ENCODE results near the gene ADM2. TPM values are rescaled to one million over a fixed set of nuclear protein-coding genes. Genes with fewer than 3 reads are reported as not detected.

The ADM2 gene
- total and polyA plus RNA-seq, 2 of the 13 experiments (the other 11 are each of a cell fraction or from before 2014, with no cell fraction given): 1.2 to 3.0 TPM

- TF ChIP-seq ZNF354B (CRISPR knock-in tag; IDR thresholded peaks at IDR 0.05) (no peak), TBX2 (CRISPR knock-in tag; IDR thresholded peaks at IDR 0.05; ENCODE audit: borderline replicate concordance) (no peak), TIGD3 (CRISPR knock-in tag; IDR thresholded peaks at IDR 0.05; ENCODE audit: borderline replicate concordance) (no peak), ZNF431 (CRISPR knock-in tag; IDR thresholded peaks at IDR 0.05; ENCODE audit: borderline replicate concordance, low read depth) (no peak; the same call in 1 of the 2 replicates), ZBTB20 (CRISPR knock-in tag; IDR thresholded peaks at IDR 0.05; ENCODE audit: borderline replicate concordance, low read depth) (no peak), BRD4 (CRISPR knock-in tag; IDR thresholded peaks at IDR 0.05) (no peak), IKZF4 (CRISPR knock-in tag; IDR thresholded peaks at IDR 0.05; ENCODE audit: borderline replicate concordance, low read depth, not compliant biosample characterization) (peak; percentile 48)
- TF ChIP-seq, protein P1, sequence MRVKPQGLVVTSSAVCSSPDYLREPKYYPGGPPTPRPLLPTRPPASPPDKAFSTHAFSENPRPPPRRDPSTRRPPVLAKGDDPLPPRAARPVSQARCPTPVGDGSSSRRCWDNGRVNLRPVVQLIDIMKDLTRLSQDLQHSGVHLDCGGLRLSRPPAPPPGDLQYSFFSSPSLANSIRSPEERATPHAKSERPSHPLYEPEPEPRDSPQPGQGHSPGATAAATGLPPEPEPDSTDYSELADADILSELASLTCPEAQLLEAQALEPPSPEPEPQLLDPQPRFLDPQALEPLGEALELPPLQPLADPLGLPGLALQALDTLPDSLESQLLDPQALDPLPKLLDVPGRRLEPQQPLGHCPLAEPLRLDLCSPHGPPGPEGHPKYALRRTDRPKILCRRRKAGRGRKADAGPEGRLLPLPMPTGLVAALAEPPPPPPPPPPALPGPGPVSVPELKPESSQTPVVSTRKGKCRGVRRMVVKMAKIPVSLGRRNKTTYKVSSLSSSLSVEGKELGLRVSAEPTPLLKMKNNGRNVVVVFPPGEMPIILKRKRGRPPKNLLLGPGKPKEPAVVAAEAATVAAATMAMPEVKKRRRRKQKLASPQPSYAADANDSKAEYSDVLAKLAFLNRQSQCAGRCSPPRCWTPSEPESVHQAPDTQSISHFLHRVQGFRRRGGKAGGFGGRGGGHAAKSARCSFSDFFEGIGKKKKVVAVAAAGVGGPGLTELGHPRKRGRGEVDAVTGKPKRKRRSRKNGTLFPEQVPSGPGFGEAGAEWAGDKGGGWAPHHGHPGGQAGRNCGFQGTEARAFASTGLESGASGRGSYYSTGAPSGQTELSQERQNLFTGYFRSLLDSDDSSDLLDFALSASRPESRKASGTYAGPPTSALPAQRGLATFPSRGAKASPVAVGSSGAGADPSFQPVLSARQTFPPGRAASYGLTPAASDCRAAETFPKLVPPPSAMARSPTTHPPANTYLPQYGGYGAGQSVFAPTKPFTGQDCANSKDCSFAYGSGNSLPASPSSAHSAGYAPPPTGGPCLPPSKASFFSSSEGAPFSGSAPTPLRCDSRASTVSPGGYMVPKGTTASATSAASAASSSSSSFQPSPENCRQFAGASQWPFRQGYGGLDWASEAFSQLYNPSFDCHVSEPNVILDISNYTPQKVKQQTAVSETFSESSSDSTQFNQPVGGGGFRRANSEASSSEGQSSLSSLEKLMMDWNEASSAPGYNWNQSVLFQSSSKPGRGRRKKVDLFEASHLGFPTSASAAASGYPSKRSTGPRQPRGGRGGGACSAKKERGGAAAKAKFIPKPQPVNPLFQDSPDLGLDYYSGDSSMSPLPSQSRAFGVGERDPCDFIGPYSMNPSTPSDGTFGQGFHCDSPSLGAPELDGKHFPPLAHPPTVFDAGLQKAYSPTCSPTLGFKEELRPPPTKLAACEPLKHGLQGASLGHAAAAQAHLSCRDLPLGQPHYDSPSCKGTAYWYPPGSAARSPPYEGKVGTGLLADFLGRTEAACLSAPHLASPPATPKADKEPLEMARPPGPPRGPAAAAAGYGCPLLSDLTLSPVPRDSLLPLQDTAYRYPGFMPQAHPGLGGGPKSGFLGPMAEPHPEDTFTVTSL (CRISPR knock-in tag; IDR thresholded peaks at IDR 0.05; ENCODE audit: borderline replicate concordance): 0 out of 2 replicates have a peak, but pooled peaks have one; percentile 34
- TF ChIP-seq, protein P2, sequence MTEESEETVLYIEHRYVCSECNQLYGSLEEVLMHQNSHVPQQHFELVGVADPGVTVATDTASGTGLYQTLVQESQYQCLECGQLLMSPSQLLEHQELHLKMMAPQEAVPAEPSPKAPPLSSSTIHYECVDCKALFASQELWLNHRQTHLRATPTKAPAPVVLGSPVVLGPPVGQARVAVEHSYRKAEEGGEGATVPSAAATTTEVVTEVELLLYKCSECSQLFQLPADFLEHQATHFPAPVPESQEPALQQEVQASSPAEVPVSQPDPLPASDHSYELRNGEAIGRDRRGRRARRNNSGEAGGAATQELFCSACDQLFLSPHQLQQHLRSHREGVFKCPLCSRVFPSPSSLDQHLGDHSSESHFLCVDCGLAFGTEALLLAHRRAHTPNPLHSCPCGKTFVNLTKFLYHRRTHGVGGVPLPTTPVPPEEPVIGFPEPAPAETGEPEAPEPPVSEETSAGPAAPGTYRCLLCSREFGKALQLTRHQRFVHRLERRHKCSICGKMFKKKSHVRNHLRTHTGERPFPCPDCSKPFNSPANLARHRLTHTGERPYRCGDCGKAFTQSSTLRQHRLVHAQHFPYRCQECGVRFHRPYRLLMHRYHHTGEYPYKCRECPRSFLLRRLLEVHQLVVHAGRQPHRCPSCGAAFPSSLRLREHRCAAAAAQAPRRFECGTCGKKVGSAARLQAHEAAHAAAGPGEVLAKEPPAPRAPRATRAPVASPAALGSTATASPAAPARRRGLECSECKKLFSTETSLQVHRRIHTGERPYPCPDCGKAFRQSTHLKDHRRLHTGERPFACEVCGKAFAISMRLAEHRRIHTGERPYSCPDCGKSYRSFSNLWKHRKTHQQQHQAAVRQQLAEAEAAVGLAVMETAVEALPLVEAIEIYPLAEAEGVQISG (CRISPR knock-in tag; IDR thresholded peaks at IDR 0.05): 0 out of 2 replicates have a peak, but pooled peaks have one; percentile 21
Observed at GRCh38 chr22:50528682-50529415, 47.5 kb downstream of the ADM2 start (continued).

All from HepG2 (cell line).